ENCODE measurements around the gene ATP12A.

DNA sequence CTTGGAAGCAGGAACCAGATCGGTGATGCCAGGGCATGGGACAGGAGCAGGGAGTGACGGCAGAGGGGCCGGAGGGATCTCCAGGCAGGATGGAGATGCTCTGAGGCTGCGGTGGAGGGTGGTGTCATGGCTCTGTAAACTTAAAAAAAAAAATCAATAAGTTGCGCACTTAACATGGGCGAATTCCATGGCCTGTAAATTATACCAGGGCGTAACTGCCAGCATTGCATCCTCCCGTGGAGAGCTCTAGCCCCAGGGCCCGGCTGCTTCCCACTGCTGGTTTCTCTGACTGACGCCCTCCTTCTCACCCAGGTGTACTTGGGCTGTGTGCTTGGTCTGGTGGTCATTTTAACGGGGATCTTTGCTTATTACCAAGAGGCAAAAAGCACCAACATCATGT lies 8.7 kb downstream of the ATP12A start:
- TF ChIP-seq POLR2AphosphoS5 (IDR thresholded peaks at IDR 0.05; ENCODE audit: low read depth, low read length) (no peak), SIN3A (IDR thresholded peaks at IDR 0.05; ENCODE audit: borderline replicate concordance, insufficient read depth, low read length) (no peak)
- TF ChIP-seq, protein P1, sequence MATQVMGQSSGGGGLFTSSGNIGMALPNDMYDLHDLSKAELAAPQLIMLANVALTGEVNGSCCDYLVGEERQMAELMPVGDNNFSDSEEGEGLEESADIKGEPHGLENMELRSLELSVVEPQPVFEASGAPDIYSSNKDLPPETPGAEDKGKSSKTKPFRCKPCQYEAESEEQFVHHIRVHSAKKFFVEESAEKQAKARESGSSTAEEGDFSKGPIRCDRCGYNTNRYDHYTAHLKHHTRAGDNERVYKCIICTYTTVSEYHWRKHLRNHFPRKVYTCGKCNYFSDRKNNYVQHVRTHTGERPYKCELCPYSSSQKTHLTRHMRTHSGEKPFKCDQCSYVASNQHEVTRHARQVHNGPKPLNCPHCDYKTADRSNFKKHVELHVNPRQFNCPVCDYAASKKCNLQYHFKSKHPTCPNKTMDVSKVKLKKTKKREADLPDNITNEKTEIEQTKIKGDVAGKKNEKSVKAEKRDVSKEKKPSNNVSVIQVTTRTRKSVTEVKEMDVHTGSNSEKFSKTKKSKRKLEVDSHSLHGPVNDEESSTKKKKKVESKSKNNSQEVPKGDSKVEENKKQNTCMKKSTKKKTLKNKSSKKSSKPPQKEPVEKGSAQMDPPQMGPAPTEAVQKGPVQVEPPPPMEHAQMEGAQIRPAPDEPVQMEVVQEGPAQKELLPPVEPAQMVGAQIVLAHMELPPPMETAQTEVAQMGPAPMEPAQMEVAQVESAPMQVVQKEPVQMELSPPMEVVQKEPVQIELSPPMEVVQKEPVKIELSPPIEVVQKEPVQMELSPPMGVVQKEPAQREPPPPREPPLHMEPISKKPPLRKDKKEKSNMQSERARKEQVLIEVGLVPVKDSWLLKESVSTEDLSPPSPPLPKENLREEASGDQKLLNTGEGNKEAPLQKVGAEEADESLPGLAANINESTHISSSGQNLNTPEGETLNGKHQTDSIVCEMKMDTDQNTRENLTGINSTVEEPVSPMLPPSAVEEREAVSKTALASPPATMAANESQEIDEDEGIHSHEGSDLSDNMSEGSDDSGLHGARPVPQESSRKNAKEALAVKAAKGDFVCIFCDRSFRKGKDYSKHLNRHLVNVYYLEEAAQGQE (IDR thresholded peaks at IDR 0.05; ENCODE audit: insufficient read depth in 1 of 2, low read depth in 2 of 2, low read length in 2 of 2): no peak

All from PFSK-1 (cell line).